Measurements from ENCODE around the gene TBPL1. TPM values are rescaled to one million over a fixed set of nuclear protein-coding genes. Genes with fewer than 3 reads are reported as not detected.

TBPL1 gene
- total and polyA plus RNA-seq, 9 of the 15 experiments (the other 6 are each of a cell fraction or from before 2014, with no cell fraction given): 78.1 to 152 (median 107) TPM

DNA sequence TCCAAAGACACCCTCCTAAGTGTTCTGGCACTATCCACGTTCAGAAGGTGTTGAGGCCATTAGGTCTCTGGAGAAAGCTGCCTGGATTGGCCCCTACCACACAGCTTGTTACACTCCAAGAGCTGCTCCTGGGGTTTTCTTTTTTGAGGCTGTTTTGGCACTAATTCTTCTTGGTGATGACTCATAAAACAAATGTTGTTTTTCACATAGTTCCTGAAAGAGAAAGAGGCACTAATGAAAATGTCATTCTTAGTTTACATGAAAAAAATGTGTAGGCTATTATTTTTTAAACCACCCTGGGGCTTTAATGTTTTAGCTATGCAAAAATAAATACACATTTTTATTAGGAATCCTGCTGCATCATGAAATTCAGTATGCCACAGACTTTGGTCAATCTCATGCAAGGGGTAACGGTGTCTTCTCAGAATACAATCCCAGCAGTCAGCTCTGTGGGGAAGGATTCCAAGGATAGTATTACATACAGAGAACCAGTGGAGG lies 38.1 kb downstream of the TBPL1 start (continued):
- TF ChIP-seq SRF (CRISPR knock-in tag; IDR thresholded peaks at IDR 0.05): no peak
- TF ChIP-seq, protein P1, sequence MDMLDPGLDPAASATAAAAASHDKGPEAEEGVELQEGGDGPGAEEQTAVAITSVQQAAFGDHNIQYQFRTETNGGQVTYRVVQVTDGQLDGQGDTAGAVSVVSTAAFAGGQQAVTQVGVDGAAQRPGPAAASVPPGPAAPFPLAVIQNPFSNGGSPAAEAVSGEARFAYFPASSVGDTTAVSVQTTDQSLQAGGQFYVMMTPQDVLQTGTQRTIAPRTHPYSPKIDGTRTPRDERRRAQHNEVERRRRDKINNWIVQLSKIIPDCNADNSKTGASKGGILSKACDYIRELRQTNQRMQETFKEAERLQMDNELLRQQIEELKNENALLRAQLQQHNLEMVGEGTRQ (CRISPR knock-in tag; IDR thresholded peaks at IDR 0.05): no peak
- TF ChIP-seq JUND (IDR thresholded peaks at IDR 0.05; ENCODE audit: borderline replicate concordance, low read depth, low read length): peak; percentile 76; the same call in 1 of the 2 replicates
- TF ChIP-seq JUND (tag; IDR thresholded peaks at IDR 0.05; ENCODE audit: borderline replicate concordance, low read depth, low read length): no peak
- no peak for TF ChIP-seq ZC3H11A (IDR thresholded peaks at IDR 0.05; ENCODE audit: low read depth, low read length)
- TF ChIP-seq NCOA2 (IDR thresholded peaks at IDR 0.05; ENCODE audit: partially characterized antibody in 2 of 2): no peak
- no peak for TF ChIP-seq THAP12 (CRISPR knock-in tag; IDR thresholded peaks at IDR 0.05)
- TF ChIP-seq KLF16 (IDR thresholded peaks at IDR 0.05): no peak
- TF ChIP-seq RBM22 (IDR thresholded peaks at IDR 0.05; ENCODE audit: low read depth, low read length, poor library complexity, severe bottlenecking): peak; percentile 26
- TF ChIP-seq ATF3 (IDR thresholded peaks at IDR 0.05): peak; percentile 84
- TF ChIP-seq ATF3 (CRISPR knock-in tag; conservative IDR thresholded peaks at IDR 0.05): no peak
- TF ChIP-seq NRF1 (conservative IDR thresholded peaks at IDR 0.05 in 1 of 2, IDR thresholded peaks at IDR 0.05 in 1 of 2): 0 out of 4 replicates have a peak, but pooled peaks of 1 of the 2 experiments have one; percentile 8
- peak; percentile 70 for TF ChIP-seq FOSL1 (tag; conservative IDR thresholded peaks at IDR 0.05)
- no peak for TF ChIP-seq TAF1 (IDR thresholded peaks at IDR 0.05; ENCODE audit: control insufficient read depth, extremely low read depth, insufficient read depth, low read length, severe bottlenecking)
- no peak for TF ChIP-seq ZNF316 (IDR thresholded peaks at IDR 0.05)

All from K562 (cell line).